GM21367 (cell line): Measurements from ENCODE around the gene DUSP1.
"Not testable (repeated sequence)": the region's sequence is repeated elsewhere in the genome, so short reads cannot be mapped to it uniquely, and the experiment has no call there.

ENCODE experiments used
- ATAC-seq: cut with Tn5 transposase; IDR thresholded peaks from one replicate; pipeline ENCODE4 v1.9.1; 2021; ENCODE audit not compliant: unreplicated experiment

Gene DUSP1, protein sequence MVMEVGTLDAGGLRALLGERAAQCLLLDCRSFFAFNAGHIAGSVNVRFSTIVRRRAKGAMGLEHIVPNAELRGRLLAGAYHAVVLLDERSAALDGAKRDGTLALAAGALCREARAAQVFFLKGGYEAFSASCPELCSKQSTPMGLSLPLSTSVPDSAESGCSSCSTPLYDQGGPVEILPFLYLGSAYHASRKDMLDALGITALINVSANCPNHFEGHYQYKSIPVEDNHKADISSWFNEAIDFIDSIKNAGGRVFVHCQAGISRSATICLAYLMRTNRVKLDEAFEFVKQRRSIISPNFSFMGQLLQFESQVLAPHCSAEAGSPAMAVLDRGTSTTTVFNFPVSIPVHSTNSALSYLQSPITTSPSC

DNA sequence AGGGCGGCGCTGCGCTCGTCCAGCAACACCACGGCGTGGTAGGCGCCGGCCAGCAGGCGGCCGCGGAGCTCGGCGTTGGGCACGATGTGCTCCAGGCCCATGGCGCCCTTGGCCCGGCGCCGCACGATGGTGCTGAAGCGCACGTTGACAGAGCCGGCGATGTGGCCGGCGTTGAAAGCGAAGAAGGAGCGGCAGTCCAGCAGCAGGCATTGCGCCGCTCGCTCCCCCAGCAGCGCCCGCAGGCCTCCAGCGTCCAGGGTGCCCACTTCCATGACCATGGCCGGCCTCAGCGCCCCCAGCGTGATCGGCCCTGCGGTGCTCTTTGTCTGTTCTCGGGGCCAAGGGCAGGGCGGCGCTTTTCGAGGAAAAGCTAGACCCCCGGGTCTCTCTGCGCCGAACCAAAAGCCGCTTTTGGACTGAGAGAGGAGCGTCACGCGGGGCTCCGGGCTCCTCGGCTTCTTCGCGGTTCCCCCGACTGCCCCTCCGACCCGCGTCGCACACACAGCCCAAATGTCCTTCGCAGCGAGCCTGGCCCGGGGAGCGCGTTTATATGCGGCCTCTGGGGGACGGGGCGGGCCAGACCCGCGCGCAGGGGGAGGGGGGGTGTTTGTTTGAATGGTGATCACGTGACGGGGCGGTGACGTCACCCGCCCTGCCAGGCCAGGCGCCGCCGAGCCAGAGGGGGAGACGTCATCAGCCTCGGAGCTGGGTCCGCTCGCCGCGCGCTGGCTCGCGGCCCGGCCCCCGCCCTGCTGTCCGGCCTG lies at the start of gene DUSP1:
DUSP1 (minus strand) TSS at position 521 of the 764 bp plus-strand sequence; CDS start at position 278, 243 bp downstream.
- peak; percentile 38 for ATAC-seq

DNA sequence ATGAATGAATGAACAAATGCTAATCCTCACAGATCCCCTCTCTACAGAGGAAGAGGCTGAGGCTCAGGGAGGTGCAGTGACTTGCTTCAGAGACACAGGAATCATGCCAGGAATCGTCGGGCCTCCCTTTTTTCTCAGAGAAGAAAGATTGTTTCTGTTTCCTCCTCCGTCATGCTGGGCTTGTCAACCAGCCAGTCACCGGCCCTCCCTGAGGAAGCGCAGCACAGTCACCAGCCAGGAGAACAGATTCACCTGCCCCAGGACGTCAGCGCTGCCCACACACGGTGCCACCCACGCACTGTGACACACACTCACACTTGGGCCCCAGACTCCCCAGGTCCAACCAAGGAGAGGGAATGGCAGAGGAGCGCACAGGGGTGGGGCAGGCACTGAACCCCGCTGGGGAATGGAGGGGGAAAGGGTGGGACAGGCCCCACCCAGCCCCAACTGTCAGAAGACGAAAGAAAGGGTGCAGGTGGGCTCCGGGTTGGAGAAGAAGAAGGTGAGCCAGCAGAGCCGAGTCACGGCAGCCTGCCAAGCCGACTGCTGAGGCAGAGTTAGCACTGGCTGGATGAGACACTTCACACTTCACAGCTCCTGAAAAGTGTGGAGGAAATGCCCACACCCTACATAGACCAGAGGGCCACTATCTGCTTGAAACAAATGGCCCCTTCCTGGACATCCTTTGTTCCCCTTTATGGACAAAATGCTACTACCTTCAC lies 49.2 kb upstream of the DUSP1 start:
- ATAC-seq, result no peak

DNA sequence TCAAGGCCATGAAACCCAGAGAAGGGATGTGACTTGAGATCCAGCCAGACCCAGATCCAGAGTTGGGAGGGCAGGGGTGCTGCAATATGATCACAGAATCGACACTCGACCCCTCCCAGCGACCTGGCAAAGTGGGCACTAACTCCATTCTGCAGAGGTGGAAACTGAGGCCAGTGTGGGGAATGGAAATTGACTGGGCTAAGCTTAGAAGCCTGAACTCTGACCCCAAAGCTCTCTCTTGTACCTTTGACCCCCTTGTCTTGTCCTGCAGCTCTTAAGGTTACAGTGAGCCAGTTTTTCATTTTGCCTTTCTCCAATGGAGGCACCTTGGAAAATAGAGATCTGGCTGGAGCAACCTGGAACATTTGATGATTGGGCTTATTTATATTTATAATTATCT lies 48.6 kb upstream of the DUSP1 start:
- ATAC-seq, result no peak

DNA sequence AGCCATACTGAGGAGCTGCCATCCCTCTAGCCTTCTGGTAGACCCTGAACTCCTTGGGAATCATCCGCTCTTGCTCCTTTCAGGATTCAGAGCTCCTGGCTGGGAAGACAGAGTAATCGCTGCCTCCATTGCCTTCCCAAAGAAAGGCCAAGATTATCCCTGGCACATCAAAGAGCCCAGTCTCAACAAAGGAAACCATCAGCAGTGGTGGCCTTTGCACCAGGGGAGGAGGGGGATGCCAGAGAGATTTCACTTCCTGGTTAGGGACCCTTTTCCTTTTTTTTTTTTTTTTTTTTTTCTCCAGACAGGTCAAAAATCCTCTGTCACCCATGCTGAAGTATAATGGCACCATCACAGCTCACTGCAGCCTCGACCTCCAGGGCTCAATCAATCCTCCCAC lies 47.1 kb upstream of the DUSP1 start:
- no peak for ATAC-seq

DNA sequence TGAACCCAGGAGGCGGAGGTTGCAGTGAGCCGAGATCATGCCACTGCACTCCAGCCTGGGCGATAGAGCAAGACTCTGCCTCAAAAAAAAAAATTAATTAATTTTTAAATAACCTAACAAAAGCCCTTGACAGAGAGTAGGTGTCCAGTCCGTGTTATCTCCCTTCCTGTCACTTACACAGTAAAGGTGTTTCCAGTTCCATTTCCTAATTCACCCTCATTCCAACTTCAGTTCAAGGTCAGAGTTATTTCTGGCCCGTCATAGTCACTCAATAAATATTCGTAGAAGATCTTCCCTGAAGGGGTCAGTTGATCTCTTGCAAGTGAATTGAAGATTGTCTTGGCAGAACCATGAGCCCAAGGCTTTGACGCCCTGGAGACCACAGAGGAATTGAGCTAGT lies 46.7 kb upstream of the DUSP1 start:
- no peak for ATAC-seq

- ATAC-seq, result no peak
These were observed 46.0 kb upstream of the DUSP1 start for GRCh38 chr5:172816925-172817562.

GRCh38 chr5:172815631-172816030 lies 44.6 kb upstream of the DUSP1 start:
- ATAC-seq, result no peak

DNA sequence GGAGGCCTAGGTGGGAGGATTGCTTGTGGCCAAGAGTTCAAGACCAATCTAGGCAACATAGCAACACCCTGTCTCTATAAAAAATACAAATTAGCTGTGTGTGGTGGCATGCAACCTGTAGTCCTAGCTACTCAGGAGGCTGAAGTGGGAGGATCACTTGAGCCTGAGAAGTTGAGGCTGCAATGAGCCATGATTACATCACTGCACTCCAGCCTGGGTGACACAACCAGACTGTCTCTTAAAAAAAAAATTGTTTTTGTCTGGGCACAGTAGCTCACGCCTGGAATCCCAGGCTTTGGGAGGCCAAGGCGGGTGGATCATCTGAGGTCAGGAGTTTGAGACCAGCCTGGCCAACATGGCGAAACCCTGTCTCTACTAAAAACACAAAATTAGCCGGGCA lies 40.0 kb upstream of the DUSP1 start:
- ATAC-seq, result not testable (repeated sequence)

- ATAC-seq, result no peak
These were observed 38.8 kb upstream of the DUSP1 start for GRCh38 chr5:172809774-172810173.

DNA sequence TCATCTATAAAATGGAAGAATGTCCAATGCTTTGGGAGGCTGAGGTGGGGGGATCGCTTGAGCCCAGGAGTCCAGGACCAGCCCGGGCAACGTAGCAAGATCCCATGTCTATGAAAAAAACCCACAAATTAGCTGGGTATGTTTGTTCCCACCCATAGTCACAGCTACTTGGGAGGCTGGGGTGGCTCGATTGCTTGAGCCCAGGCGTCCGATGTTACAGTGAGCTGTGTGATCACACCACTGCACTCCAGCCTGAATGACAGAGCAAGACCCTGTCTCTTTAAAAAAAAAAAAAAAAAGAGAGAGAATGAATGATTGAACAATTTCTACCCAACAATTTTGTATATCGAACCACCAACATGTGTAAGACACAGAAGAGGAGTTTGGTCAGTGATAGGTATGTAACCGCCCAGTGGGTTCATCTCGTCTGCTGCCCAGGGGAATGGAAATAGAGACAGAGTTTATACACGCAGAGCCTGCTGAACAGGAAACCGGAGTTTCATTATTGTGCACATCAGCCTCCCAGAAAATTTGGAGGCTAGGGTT lies 36.8 kb upstream of the DUSP1 start:
- no peak for ATAC-seq

DNA sequence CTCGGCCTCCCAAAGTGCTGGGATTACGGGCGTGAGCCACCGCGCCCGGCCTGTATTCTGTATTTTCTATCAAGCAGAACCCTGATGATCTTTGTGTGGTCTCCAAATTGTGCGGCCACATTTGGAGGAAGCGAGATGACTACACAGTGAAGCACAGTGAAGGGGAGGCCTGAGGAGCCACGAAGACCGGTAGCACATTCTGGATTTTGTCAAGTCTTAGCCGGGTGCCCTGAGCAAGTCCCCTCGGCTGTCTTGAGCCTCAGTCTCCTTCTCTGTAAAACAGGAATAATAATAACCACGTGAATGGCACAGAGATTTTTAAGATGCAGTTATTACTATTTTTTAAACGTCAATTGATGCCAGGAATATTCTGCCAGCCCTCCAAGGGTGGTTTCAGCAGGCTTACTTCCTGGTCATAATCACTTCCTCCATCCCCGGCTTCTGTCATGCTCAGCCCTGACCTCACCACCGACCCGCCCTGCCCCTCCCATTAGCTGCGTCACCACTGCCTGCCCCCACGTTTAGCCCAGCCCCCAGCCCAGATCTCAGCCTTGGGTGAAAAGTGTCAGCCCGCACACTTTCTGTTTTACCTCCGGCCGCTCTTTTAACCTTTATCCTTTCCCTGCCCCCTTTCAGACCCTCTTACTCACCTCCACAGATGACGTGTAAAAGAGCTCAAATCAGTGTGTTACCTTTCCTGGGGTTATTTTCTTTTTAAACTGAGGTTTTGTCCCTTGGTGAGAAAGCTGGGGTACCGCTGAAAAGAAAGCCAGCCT lies 36.1 kb upstream of the DUSP1 start:
- peak; percentile 95 for ATAC-seq

GRCh38 chr5:172805736-172806255 lies 34.8 kb upstream of the DUSP1 start:
- ATAC-seq, result no peak

DNA sequence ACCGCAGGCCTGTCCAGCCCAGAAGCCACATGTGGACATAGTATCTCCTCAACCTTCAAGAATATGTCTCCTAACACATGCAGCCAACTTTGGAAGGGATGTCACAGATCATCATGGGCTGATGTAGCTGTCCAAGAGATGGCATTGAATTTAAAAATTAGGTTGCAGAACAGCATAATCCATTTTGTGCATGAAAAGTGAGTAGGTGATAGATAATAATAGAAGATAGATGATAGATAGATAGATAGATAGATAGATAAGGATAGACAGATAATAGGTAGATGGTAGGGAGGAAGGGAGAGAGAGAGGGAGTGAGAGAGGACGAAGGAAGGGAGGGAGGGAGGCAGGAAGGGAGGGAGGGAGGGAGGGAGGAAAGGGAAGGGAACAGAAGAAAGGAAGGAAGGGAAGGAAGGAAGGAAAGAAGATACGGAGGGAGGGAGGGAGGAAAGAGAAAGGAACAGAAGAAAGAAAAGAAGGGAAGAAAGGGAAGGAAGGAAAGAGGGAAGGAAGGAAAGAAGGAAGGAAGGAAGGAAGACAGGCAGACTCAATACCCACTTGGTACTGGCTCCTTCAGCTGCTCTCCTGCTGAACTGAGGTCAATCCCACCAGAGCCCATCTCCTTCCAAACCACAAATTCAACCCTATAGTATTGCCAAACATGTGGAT lies 34.2 kb upstream of the DUSP1 start:
- ATAC-seq, result no peak

GRCh38 chr5:172802567-172803176 lies 31.7 kb upstream of the DUSP1 start:
- no peak for ATAC-seq

DNA sequence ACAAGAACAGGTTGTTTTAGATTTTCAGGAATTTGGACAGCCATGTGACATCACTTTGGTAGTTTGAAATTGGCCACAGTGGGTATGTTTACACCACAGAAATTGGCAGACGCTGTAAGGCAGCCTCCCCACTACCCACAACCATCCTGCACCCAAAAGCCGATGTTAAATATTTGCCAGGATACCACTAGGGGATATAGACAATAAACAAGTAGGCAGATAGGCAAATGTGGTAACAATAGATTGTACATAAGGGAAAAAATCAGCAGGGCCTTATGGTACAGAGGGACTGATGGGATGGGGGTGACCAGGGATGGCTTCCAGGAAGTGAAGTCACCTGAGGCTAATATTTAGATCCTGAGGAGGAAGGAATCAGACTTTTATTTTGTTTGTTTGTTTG lies 31.1 kb upstream of the DUSP1 start:
- no peak for ATAC-seq

- no peak for ATAC-seq
These were observed 30.2 kb upstream of the DUSP1 start for GRCh38 chr5:172801179-172801671.

DNA sequence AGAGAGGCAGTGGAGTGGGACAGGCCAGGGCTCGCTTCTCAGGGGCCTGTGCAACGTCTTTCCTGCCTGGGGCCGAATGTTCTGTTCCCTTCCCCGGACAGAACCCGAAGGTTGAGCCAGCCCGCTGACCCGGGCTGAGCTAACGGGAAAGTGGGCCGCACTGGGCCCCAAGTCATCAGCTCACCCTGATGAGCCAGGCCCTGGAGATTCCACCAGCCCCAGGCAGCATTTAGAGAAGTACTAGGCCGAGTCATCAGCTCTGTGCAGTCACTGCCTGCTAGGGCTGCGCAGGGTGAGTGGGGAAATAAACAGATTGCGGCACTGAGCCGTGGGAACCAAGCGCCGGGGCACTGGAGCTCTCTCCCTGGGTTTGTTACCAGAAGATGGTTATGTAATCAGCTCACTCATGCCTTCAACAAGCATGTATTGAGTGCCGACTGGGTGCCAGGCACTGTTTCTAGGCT lies 29.1 kb upstream of the DUSP1 start:
- no peak for ATAC-seq

GRCh38 chr5:172799416-172799815 lies 28.4 kb upstream of the DUSP1 start:
- no peak for ATAC-seq
